Cardiac fibroblast (primary cell): ENCODE measurements around the gene CLEC16A.

Experiments
- DNase-seq, 2 donors: peaks; one replicate each; pipeline versions ENCODE4 v3.0.0 to v3.0.0-alpha.2; 2010; ENCODE audit warnings: low read depth in 2 of 2
- H3K4me3 ChIP-seq, 2 donors: replicated peaks in 1 of 2; 1 replicate in 1 of 2; 2 replicates in 1 of 2; pipeline ENCODE4 v1.5.1; 2011; ENCODE audit warnings: low read depth in 2 of 2, low read length in 2 of 2, mild to moderate bottlenecking in 2 of 2, moderate library complexity in 1 of 2
- TF ChIP-seq, protein P1 (sequence below): IDR thresholded peaks from one replicate; pipeline ENCODE4 v1.5.1; 2011; ENCODE audit warnings: low read depth, mild to moderate bottlenecking, low read length, inconsistent platforms

Gene CLEC16A

DNA sequence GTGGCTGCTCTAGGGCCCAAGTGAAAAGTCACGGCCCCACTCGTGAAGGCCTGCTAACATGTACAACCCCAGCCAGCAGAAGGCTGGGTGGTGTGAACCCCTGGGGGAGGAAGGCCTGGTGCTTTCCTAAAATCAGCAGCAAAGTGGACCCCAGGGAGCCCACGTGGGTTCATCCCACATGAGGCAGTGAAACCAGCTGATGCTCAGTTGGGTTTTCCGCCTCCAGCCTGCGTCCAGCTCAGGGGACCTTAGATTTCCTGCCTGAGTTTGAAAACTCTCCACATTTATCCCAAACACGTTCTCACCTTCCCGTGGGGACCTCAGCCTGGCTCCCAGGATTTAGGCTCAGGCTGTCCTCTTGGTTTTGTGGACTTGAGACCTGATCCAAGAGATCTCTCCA, 225.8 kb downstream of the CLEC16A start:
- no peak for DNase-seq
- H3K4me3 ChIP-seq: no peak overlapping the region
- TF ChIP-seq, protein P1, sequence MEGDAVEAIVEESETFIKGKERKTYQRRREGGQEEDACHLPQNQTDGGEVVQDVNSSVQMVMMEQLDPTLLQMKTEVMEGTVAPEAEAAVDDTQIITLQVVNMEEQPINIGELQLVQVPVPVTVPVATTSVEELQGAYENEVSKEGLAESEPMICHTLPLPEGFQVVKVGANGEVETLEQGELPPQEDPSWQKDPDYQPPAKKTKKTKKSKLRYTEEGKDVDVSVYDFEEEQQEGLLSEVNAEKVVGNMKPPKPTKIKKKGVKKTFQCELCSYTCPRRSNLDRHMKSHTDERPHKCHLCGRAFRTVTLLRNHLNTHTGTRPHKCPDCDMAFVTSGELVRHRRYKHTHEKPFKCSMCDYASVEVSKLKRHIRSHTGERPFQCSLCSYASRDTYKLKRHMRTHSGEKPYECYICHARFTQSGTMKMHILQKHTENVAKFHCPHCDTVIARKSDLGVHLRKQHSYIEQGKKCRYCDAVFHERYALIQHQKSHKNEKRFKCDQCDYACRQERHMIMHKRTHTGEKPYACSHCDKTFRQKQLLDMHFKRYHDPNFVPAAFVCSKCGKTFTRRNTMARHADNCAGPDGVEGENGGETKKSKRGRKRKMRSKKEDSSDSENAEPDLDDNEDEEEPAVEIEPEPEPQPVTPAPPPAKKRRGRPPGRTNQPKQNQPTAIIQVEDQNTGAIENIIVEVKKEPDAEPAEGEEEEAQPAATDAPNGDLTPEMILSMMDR: no peak

DNA sequence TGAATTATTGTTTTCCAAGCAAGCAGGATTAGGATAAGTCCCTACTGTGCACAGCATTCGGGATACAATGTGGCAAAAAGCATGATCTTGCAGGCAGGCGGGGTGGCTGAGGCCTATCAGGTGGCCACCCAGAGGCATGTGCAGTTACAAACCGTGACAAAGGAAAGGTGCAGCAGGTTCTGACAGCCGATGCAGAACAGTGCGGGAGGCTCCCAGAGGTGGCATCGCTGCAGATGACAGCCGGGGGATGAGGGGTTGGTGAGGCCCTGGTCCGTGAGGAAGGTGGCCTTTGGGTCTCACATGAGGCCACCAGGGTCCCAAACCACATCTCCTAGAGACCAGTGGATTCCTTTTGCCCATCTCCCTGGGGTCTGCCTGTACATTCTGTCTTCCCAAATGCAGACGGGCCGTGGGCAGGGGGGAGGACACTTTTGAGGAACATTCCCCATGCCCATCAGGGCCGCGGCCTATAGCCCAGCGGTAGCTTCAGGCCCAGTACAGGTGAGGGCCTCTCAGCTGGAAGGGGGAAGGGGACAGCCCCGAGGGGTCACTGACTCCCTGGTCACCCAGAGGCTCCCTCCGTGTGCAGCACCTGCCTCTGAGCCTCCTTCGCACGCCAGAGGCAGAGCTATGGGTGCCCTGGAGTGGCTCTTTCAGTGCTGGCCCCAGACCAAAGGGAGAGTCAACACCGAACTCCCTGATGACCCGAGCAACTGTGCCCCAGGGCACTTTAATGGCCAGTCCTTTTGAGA, 226.5 kb downstream of the CLEC16A start:
- DNase-seq: no peak
- H3K4me3 ChIP-seq: no peak overlapping the region
- TF ChIP-seq, protein P1: no peak

DNA sequence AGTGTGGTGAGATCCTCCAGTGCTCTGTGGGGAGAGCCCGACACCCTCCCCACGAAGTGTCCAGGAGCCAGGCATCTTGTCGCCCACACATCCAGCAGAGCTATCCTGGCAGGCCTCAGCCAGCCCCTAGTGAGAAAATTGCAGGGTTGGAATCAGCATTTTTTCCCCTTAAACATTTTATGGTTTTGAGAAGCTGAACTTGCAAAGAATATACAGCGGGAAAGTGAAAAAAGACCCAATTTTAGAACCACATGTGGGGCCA, 227.0 kb downstream of the CLEC16A start:
- no peak overlapping the region for H3K4me3 ChIP-seq
- TF ChIP-seq, protein P1: no peak
- no peak for DNase-seq

DNA sequence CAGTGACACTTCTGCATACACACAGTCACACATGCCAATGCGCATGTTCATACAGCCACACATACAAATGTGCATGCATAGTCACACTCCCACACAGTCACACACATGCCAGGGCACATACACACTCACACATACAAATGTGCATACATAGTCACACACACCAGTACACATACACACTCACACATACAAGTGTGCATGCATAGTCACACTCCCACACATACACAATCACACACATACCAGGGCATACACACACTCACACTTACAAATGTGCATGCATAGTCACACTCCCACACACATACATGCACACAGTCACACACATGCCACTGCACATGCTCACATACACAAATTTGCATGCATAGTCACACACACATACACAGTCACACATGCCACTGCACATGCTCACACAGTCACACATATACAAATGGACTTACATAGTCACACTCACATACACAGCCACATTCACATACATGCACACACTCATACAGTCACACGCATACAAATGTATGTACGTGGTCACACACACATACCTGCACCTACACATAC, 227.5 kb downstream of the CLEC16A start:
- TF ChIP-seq, protein P1: no peak
- DNase-seq: no peak
- H3K4me3 ChIP-seq: no peak overlapping the region

DNA sequence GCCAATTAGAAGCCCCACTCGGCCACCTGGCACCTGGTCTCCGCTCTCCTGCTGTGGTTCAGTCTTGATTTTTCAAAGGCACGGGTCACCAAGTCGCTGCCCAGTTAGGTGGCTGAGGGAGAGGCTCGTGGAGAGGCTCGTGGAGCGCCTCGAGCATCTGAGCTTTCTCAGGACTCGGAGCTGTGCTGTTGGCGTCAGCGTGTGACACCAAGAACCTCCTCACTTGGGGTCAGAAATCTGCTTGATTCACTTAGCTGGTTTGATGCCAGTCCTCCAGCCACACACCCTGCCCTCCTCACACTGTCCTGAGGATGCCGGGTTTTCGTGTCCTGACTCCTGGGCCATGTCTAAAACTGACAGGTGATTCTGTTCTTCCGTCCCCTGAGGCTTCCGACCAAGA, 229.1 kb downstream of the CLEC16A start:
- TF ChIP-seq, protein P1: no peak
- no peak for DNase-seq
- no peak overlapping the region for H3K4me3 ChIP-seq

DNA sequence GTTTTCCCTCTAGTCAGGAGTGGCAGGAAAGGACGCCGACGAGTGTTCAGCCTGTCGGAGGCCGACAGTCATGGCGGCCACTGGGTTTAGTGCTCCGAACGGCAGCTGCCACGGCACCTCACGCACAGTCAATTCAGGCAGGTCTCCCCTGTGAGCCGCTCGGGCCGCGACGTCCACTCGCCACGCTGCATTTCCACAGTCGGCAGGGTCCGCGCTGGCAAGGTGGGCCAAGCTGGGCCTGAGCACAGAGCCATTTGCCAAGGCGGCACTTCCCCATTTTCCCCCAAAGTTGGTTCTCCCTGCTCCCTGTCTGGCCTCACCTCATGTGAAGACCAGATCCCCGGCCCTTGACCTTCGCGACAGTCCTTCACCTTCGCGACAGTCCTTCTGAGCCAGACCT, 229.8 kb downstream of the CLEC16A start:
- H3K4me3 ChIP-seq: no peak overlapping the region
- TF ChIP-seq, protein P1: no peak
- no peak for DNase-seq
